K562 (cell line): Measurements from ENCODE around the gene STAMBPL1. TPM values are rescaled to one million over a fixed set of nuclear protein-coding genes. Genes with fewer than 3 reads are reported as not detected.

Source experiments
- ATAC-seq: fragments of 200-7000 bp; cut with Tn5 transposase; 3 replicates; pipeline ENCODE4 v1.9.1; 2020; ENCODE audit warnings: moderate library complexity
- BruUV-seq: library from RNA; stranded (reverse); fragments of 400-500 nt; replicated peaks from 2 replicates; lab custom pipeline; 2021; lab: Mats Ljungman, UMichigan
- CTCF ChIA-PET: fragments of 300-600 bp; formaldehyde crosslinking; extraction: SDS; loops from one replicate; lab custom pipeline; 2021; ENCODE audit warnings: low intra/inter-chr PET ratio; lab: Yijun Ruan, JAX
- POLR2A ChIA-PET: fragments of 300-600, 350-650 bp; sonication (Branson Sonifier 250); formaldehyde crosslinking; extraction: SDS; loops from one replicate; lab custom pipeline; 2021; ENCODE audit warnings: antibody characterized with exemption, inconsistent platforms; lab: Yijun Ruan, JAX
- DNase-seq, 4 experiments: peaks; one replicate each; pipeline versions ENCODE4 v3.0.0 to v3.0.0-alpha.2; 2011 to 2018; ENCODE audit warnings: low spot score in 3 of 4, mixed read lengths in 3 of 4; ENCODE audit errors: extremely low read depth in 1 of 4
- FAIRE-seq: peaks from 2 replicates; lab custom pipeline; 2011; peaks lifted over from hg19 to GRCh38; lab: Jason Lieb, UNC
- H2AFZ ChIP-seq: 2 replicates; pipeline ENCODE4 v1.6.0; 2011; ENCODE audit warnings: low read depth, low read length, control low read depth, inconsistent platforms
- H3K27ac ChIP-seq: fragments of 200-600 bp; 3 replicates; pipeline ENCODE4 v1.8.0; 2011; ENCODE audit warnings: low read depth, mild to moderate bottlenecking, control low read depth, inconsistent platforms, low read length, moderate library complexity, mixed read lengths; ENCODE audit errors: extremely low read depth
- H3K27me3 ChIP-seq, 2 experiments: fragments of 300-600 bp in 1 of 2; 2 replicates in 1 of 2; 3 replicates in 1 of 2; pipeline versions ENCODE4 v1.6.0 to v1.8.0; 2011; ENCODE audit warnings: inconsistent platforms in 2 of 2, low read length in 2 of 2, mild to moderate bottlenecking in 1 of 2, mixed read lengths in 1 of 2, moderate library complexity in 1 of 2; ENCODE audit not compliant: control insufficient read depth in 2 of 2, insufficient read depth in 2 of 2
- H3K36me3 ChIP-seq: fragments of 300-600 bp; 3 replicates; pipeline ENCODE4 v1.8.0; 2011; ENCODE audit warnings: mild to moderate bottlenecking, low read length, inconsistent platforms; ENCODE audit not compliant: control insufficient read depth, insufficient read depth
- H3K4me1 ChIP-seq, 2 experiments: fragments of 200-600 bp in 1 of 2; replicated peaks in 1 of 2; 2 replicates in 1 of 2; 3 replicates in 1 of 2; pipeline versions ENCODE4 v1.5.1 to v1.8.0; 2011; ENCODE audit warnings: inconsistent platforms in 2 of 2, low read length in 2 of 2, mild to moderate bottlenecking in 1 of 2, mixed read lengths in 1 of 2, moderate library complexity in 1 of 2; ENCODE audit not compliant: control insufficient read depth in 2 of 2, insufficient read depth in 2 of 2
- H3K4me2 ChIP-seq: 2 replicates; pipeline ENCODE4 v1.6.1; 2011; ENCODE audit warnings: low read length, control low read depth, inconsistent platforms, mixed read lengths; ENCODE audit not compliant: insufficient read depth
- H3K4me3 ChIP-seq: fragments of 200-600 bp; sonication (generic), shearing (Covaris generic); 2 replicates; pipeline ENCODE4 v1.5.1; 2016; ENCODE audit warnings: control low read depth, inconsistent platforms
- H3K79me2 ChIP-seq: fragments of 200-600 bp; 3 replicates; pipeline ENCODE4 v1.8.0; 2011; ENCODE audit warnings: low read length, inconsistent platforms; ENCODE audit not compliant: control insufficient read depth, insufficient read depth
- H3K9ac ChIP-seq, 2 experiments: 2 replicates each; pipeline versions ENCODE4 v1.6.0 to v1.6.1; 2011; ENCODE audit warnings: low read depth in 2 of 2, low read length in 2 of 2, control low read depth in 1 of 2, inconsistent platforms in 1 of 2, mild to moderate bottlenecking in 1 of 2, mixed read lengths in 1 of 2; ENCODE audit not compliant: insufficient read depth in 1 of 2
- H3K9me1 ChIP-seq: one replicate; pipeline ENCODE4 v1.6.0; 2011; ENCODE audit warnings: inconsistent platforms, mild to moderate bottlenecking, low read length, moderate library complexity; ENCODE audit not compliant: control insufficient read depth, insufficient read depth
- H3K9me3 ChIP-seq: replicated peaks from 2 replicates; pipeline ENCODE4 v1.5.1; 2011; ENCODE audit warnings: low read depth, low read length, inconsistent platforms; ENCODE audit not compliant: control insufficient read depth, insufficient read depth
- H4K20me1 ChIP-seq: replicated peaks from 2 replicates; pipeline ENCODE4 v1.6.1; 2011; ENCODE audit warnings: low read length, inconsistent platforms, mixed read lengths; ENCODE audit not compliant: control insufficient read depth, insufficient read depth
- BRCA1 ChIP-seq, 2 experiments: fragments of 450-650 bp in 1 of 2; sonication (generic) in 1 of 2; formaldehyde crosslinking in 1 of 2; IDR thresholded peaks; 2 replicates each; pipeline versions ENCODE4 v1.5.0 to v1.6.1; 2017 to 2020; ENCODE audit warnings: mild to moderate bottlenecking in 1 of 2, missing genetic modification reagents in 1 of 2
- CBX1 ChIP-seq: sonication (generic); IDR thresholded peaks from 2 replicates; pipeline ENCODE4 v1.6.1; 2016; ENCODE audit warnings: antibody characterized with exemption, low read depth, mild to moderate bottlenecking
- CREM ChIP-seq: IDR thresholded peaks from 2 replicates; pipeline ENCODE4 v1.6.1; 2014; ENCODE audit warnings: antibody characterized with exemption, low read depth
- ELF2 ChIP-seq: fragments of 250-450 bp; sonication (Bioruptor Pico); IDR thresholded peaks from 2 replicates; pipeline ENCODE4 v1.5.0; 2021; ENCODE audit warnings: mild to moderate bottlenecking
- HLTF ChIP-seq: fragments of 450-650 bp; IDR thresholded peaks from 2 replicates; pipeline ENCODE4 v1.6.1; 2016
- POLR2AphosphoS2 ChIP-seq: IDR thresholded peaks from 2 replicates; pipeline ENCODE4 v1.6.1; 2012; ENCODE audit warnings: low read length, improper control_type of control experiment
- WGBS: fragments of 100-300 bp; shearing (Covaris generic); methylation state at CpG from one replicate; pipeline ENCODE4 v1.1.6; 2016; ENCODE audit warnings: low coverage, mixed read lengths; ENCODE audit not compliant: insufficient coverage; ENCODE audit errors: missing lambda C conversion rate; 5-methylcytosine and 5-hydroxymethylcytosine counted together
- in situ Hi-C: fragments of 300-500 bp; cut with MboI; formaldehyde crosslinking; loops from 4 replicates; pipeline ENCODE4 v1.15.0; 2018; ENCODE audit warnings: inconsistent platforms, mixed read lengths
- intact Hi-C: fragments of 100-400 bp; cut with micrococcal nuclease; formaldehyde crosslinking; loops from 2 replicates; pipeline ENCODE4 v1.14.2; 2022
- polyA plus RNA-seq, 8 experiments: library from polyadenylated mRNA; depleted of rRNA in 4 of 8; stranded (reverse) in 5 of 8; unstranded in 3 of 8; fragments of >200 nt; fragmentation: Nextera tagmentation in 2 of 8; fragmentation: Illumina TruSeq in 1 of 8; extraction: Ambion mirVana in 2 of 8; extraction: Trizol in 1 of 8; gene quantifications; 2 replicates each; pipeline versions ENCODE4 v1.2.1 to v1.2.3, GENCODE V29; 2011 to 2014; ENCODE audit warnings: inconsistent platforms in 1 of 8, missing spikeins in 1 of 8
- total RNA-seq, 7 experiments: library from RNA; depleted of rRNA in 6 of 7; stranded (reverse); fragments of >200 nt in 6 of 7; fragmentation: Illumina TruSeq in 2 of 7; extraction: Trizol in 2 of 7; gene quantifications; 2 replicates each; pipeline versions ENCODE4 v1.2.1 to v1.2.3, GENCODE V29; 2011 to 2021; ENCODE audit warnings: low replicate concordance in 1 of 7
- TF ChIP-seq, protein P1 (sequence below): fragments of 450-650 bp; IDR thresholded peaks from one replicate; pipeline ENCODE4 v1.6.1; 2018; ENCODE audit warnings: mild to moderate bottlenecking, moderate library complexity; ENCODE audit not compliant: partially characterized antibody

STAMBPL1 gene
- total and polyA plus RNA-seq, 9 of the 15 experiments (the other 6 are each of a cell fraction or from before 2014, with no cell fraction given): 0.09 TPM; not detected in 8

DNA sequence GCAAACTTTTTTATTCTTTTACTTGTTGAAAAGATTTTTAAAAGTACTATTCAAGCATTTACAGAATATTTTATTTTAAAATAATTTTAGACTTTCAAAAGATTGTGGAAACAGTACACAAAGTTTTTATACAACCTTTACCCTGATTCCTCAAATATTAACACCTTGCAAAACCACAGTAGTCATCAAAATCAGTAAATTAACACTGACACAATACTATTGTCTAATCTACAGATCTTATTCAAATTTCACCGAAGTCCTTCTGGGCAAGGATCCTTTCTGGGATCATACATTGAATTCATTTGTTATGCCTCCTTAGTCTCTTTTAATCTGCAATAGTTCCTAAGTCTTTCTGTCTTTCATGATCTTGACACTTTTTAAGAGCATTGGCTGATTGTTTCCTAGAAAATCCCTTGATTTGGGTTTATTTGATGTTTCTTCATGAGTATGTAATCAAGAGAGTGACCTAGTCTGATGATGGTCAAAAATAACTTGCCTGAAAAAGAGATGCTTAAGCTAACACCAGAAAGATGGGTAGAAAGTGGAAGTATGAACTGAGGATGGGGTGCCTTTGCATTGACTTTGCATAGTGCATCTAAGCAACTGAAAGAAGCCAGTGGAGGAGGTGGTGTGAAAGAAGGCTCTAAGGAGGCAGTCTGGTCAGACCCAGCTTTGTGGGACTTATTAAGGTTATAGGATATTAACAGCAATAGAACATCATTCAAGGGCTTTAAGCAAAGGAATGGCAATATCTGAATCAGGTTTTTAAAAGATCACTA is 9.7 kb downstream of the STAMBPL1 start:
- Histone ChIP-seq H3K4me3 (no peak overlapping the region), H3K9ac (no peak overlapping the region), H3K36me3 (no peaks in the 10 kb centered on the region), H4K20me1 (no peaks in the 10 kb centered on the region), H3K4me1 (no peaks in the 10 kb centered on the region), H3K27me3 (no peaks in the 10 kb centered on the region), H3K9me1 (no peaks in the 10 kb centered on the region), H2AFZ (no peak overlapping the region), H3K79me2 (no peaks in the 10 kb centered on the region), H3K27ac (no peak overlapping the region), H3K4me2 (no peak overlapping the region), H3K9me3 (no peaks in the 10 kb centered on the region)
- in situ Hi-C loops (no loop called here), intact Hi-C loops (no loop called here)
- no peak for ATAC-seq
- no peak for FAIRE-seq
- CTCF ChIA-PET: no interaction called here
- POLR2A ChIA-PET: no interaction called here
- DNase-seq: no peak
- no TSS peak for BruUV-seq
- TF ChIP-seq, protein P1, sequence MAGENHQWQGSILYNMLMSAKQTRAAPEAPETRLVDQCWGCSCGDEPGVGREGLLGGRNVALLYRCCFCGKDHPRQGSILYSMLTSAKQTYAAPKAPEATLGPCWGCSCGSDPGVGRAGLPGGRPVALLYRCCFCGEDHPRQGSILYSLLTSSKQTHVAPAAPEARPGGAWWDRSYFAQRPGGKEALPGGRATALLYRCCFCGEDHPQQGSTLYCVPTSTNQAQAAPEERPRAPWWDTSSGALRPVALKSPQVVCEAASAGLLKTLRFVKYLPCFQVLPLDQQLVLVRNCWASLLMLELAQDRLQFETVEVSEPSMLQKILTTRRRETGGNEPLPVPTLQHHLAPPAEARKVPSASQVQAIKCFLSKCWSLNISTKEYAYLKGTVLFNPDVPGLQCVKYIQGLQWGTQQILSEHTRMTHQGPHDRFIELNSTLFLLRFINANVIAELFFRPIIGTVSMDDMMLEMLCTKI: no peak
- no peak for TF ChIP-seq HLTF
- TF ChIP-seq CREM: no peak
- no peak for TF ChIP-seq CBX1
- TF ChIP-seq BRCA1 (IDR thresholded peaks at IDR 0.05): no peak
- TF ChIP-seq BRCA1 (CRISPR knock-in tag; IDR thresholded peaks at IDR 0.05): no peak
- TF ChIP-seq ELF2 (CRISPR knock-in tag): no peak
- TF ChIP-seq POLR2AphosphoS2: no peak
- 0% methylated on average over 1 of the region's 1 CpG for WGBS
